ENCODE data around the gene PCYT2. TPM values are rescaled to one million over a fixed set of nuclear protein-coding genes. Genes with fewer than 3 reads are reported as not detected.
A peak's percentile ranks its signal among the peaks of the same experiment; 100 is the strongest.

PCYT2 gene
- total and polyA plus RNA-seq, 5 donors from 2014 or later, result 25.6 to 30.9 (median 28.0) TPM

- H3K27ac ChIP-seq (ENCODE audit: insufficient read depth, low read length, poor library complexity, severe bottlenecking), result no peak overlapping the region
- Mint-ChIP-seq H3K4me1 (peaks cover 0 to 12% (median 3%) of the 10 kb centered on the region in 4 donors), H3K4me3 (no peak overlapping the region), H3K36me3 (peaks cover 12% of the 10 kb centered on the region), H3K27me3 (peaks cover 9% of the 10 kb centered on the region), H3K9me3 (no peaks in the 10 kb centered on the region), H3K27ac (no peak overlapping the region)
- ATAC-seq (ENCODE audit: low read depth in 2 of 2), result no peak
- peaks cover 7% of the 10 kb centered on the region for H3K36me3 ChIP-seq (ENCODE audit: control insufficient read depth, insufficient read depth, low read length)
- H3K27me3 ChIP-seq (ENCODE audit: control insufficient read depth, insufficient read depth, low read length), result no peaks in the 10 kb centered on the region
- no peaks in the 10 kb centered on the region for H3K9me3 ChIP-seq (ENCODE audit: control insufficient read depth in 2 of 2, low read length in 2 of 2)
- H3K4me1 ChIP-seq (ENCODE audit: control insufficient read depth, insufficient read depth, low read length, poor library complexity, severe bottlenecking), result peaks cover 14% of the 10 kb centered on the region
- H3K4me3 ChIP-seq (ENCODE audit: low read depth, low read length), result no peak overlapping the region
- no peak for DNase-seq
Measured at GRCh38 chr17:81904600-81905423, 6.4 kb downstream of the PCYT2 start.

GRCh38 chr17:81903896-81904599, 7.2 kb downstream of the PCYT2 start:
- Mint-ChIP-seq H3K4me1 (peaks cover 0 to 10% (median 3%) of the 10 kb centered on the region in 4 donors), H3K4me3 (no peak overlapping the region), H3K9me3 (no peaks in the 10 kb centered on the region), H3K27ac (no peak overlapping the region), H3K27me3 (peaks cover 9% of the 10 kb centered on the region), H3K36me3 (peaks cover 13% of the 10 kb centered on the region)
- Histone ChIP-seq H3K27me3 (ENCODE audit: control insufficient read depth, insufficient read depth, low read length) (no peaks in the 10 kb centered on the region), H3K27ac (ENCODE audit: insufficient read depth, low read length, poor library complexity, severe bottlenecking) (no peak overlapping the region), H3K4me3 (ENCODE audit: low read depth, low read length) (no peak overlapping the region), H3K36me3 (ENCODE audit: control insufficient read depth, insufficient read depth, low read length) (peaks cover 10% of the 10 kb centered on the region), H3K9me3 (ENCODE audit: control insufficient read depth in 2 of 2, low read length in 2 of 2) (no peaks in the 10 kb centered on the region), H3K4me1 (ENCODE audit: control insufficient read depth, insufficient read depth, low read length, poor library complexity, severe bottlenecking) (peaks cover 12% of the 10 kb centered on the region)
- ATAC-seq (ENCODE audit: low read depth in 2 of 2) (no peak), DNase-seq (no peak)

GRCh38 chr17:81903415-81903831, 7.8 kb downstream of the PCYT2 start:
- Mint-ChIP-seq H3K4me1 (peaks cover 0 to 10% (median 3%) of the 10 kb centered on the region in 4 donors), H3K27me3 (peaks cover 9% of the 10 kb centered on the region), H3K4me3 (no peak overlapping the region), H3K36me3 (peaks cover 13% of the 10 kb centered on the region), H3K27ac (no peak overlapping the region), H3K9me3 (no peaks in the 10 kb centered on the region)
- H3K4me1 ChIP-seq (ENCODE audit: control insufficient read depth, insufficient read depth, low read length, poor library complexity, severe bottlenecking), result peaks cover 12% of the 10 kb centered on the region
- H3K36me3 ChIP-seq (ENCODE audit: control insufficient read depth, insufficient read depth, low read length), result peaks cover 16% of the 10 kb centered on the region
- H3K4me3 ChIP-seq (ENCODE audit: low read depth, low read length), result no peak overlapping the region
- ATAC-seq (ENCODE audit: low read depth in 2 of 2), result no peak
- no peak for DNase-seq
- H3K27me3 ChIP-seq (ENCODE audit: control insufficient read depth, insufficient read depth, low read length), result no peaks in the 10 kb centered on the region
- H3K27ac ChIP-seq (ENCODE audit: insufficient read depth, low read length, poor library complexity, severe bottlenecking), result no peak overlapping the region
- no peaks in the 10 kb centered on the region for H3K9me3 ChIP-seq (ENCODE audit: control insufficient read depth in 2 of 2, low read length in 2 of 2)

GRCh38 chr17:81902653-81903414, 8.4 kb downstream of the PCYT2 start:
- no peak overlapping the region for H3K27ac Mint-ChIP-seq
- H3K36me3 Mint-ChIP-seq, result peaks cover 14% of the 10 kb centered on the region
- peak; percentile 8 to 29 for ATAC-seq (ENCODE audit: low read depth in 2 of 2)
- H3K27me3 ChIP-seq (ENCODE audit: control insufficient read depth, insufficient read depth, low read length), result no peaks in the 10 kb centered on the region
- H3K4me3 Mint-ChIP-seq, result no peak overlapping the region
- DNase-seq, result peak in 1 of 3 donors; percentile 36
- H3K4me1 Mint-ChIP-seq, result peaks cover 0 to 10% (median 3%) of the 10 kb centered on the region in 4 donors
- H3K4me1 ChIP-seq (ENCODE audit: control insufficient read depth, insufficient read depth, low read length, poor library complexity, severe bottlenecking), result peaks cover 12% of the 10 kb centered on the region
- H3K9me3 ChIP-seq (ENCODE audit: control insufficient read depth in 2 of 2, low read length in 2 of 2), result no peaks in the 10 kb centered on the region
- H3K36me3 ChIP-seq (ENCODE audit: control insufficient read depth, insufficient read depth, low read length), result peaks cover 22% of the 10 kb centered on the region
- peaks cover 9% of the 10 kb centered on the region for H3K27me3 Mint-ChIP-seq
- no peak overlapping the region for H3K27ac ChIP-seq (ENCODE audit: insufficient read depth, low read length, poor library complexity, severe bottlenecking)
- H3K9me3 Mint-ChIP-seq, result no peaks in the 10 kb centered on the region
- H3K4me3 ChIP-seq (ENCODE audit: low read depth, low read length), result no peak overlapping the region

- Histone ChIP-seq H3K27me3 (ENCODE audit: control insufficient read depth, insufficient read depth, low read length) (no peaks in the 10 kb centered on the region), H3K9me3 (ENCODE audit: control insufficient read depth in 2 of 2, low read length in 2 of 2) (no peaks in the 10 kb centered on the region), H3K36me3 (ENCODE audit: control insufficient read depth, insufficient read depth, low read length) (peaks cover 29% of the 10 kb centered on the region), H3K4me3 (ENCODE audit: low read depth, low read length) (no peak within 1 kb of the TSS), H3K4me1 (ENCODE audit: control insufficient read depth, insufficient read depth, low read length, poor library complexity, severe bottlenecking) (peaks cover 12% of the 10 kb centered on the region), H3K27ac (ENCODE audit: insufficient read depth, low read length, poor library complexity, severe bottlenecking) (no peak within 1 kb of the TSS)
- Mint-ChIP-seq H3K27ac (no peak within 1 kb of the TSS), H3K4me1 (peaks cover 0 to 10% (median 3%) of the 10 kb centered on the region in 4 donors), H3K9me3 (no peaks in the 10 kb centered on the region), H3K4me3 (peak within 1 kb of the TSS in 1 of 4 donors; percentile 46), H3K36me3 (peaks cover 17% of the 10 kb centered on the region), H3K27me3 (peaks cover 9% of the 10 kb centered on the region)
- peak in 1 of 2 donors; percentile 45 for ATAC-seq (ENCODE audit: low read depth in 2 of 2)
- DNase-seq, result peak in 1 of 3 donors; percentile 20
Measured at GRCh38 chr17:81902023-81902652, 9.1 kb downstream of the PCYT2 start, which contains the start of gene NPB. TSS of gene NPB (plus strand) at chr17:81902238. CDS start at chr17:81902278, 40 bp downstream.

GRCh38 chr17:81901167-81902022, 9.8 kb downstream of the PCYT2 start:
- H3K4me1 Mint-ChIP-seq, result peaks cover 0 to 10% (median 3%) of the 10 kb centered on the region in 4 donors
- no peaks in the 10 kb centered on the region for H3K9me3 Mint-ChIP-seq
- Histone ChIP-seq H3K36me3 (ENCODE audit: control insufficient read depth, insufficient read depth, low read length) (peaks cover 33% of the 10 kb centered on the region), H3K9me3 (ENCODE audit: control insufficient read depth in 2 of 2, low read length in 2 of 2) (no peaks in the 10 kb centered on the region), H3K27me3 (ENCODE audit: control insufficient read depth, insufficient read depth, low read length) (no peaks in the 10 kb centered on the region), H3K4me1 (ENCODE audit: control insufficient read depth, insufficient read depth, low read length, poor library complexity, severe bottlenecking) (peaks cover 12% of the 10 kb centered on the region), H3K27ac (ENCODE audit: insufficient read depth, low read length, poor library complexity, severe bottlenecking) (no peak overlapping the region), H3K4me3 (ENCODE audit: low read depth, low read length) (no peak overlapping the region)
- no peak overlapping the region for H3K27ac Mint-ChIP-seq
- ATAC-seq (ENCODE audit: low read depth in 2 of 2) (no peak), DNase-seq (no peak)
- peaks cover 9% of the 10 kb centered on the region for H3K27me3 Mint-ChIP-seq
- H3K4me3 Mint-ChIP-seq, result peak overlapping the region in 3 of 4 donors; percentile 45 to 55 (median 54)
- H3K36me3 Mint-ChIP-seq, result peaks cover 17% of the 10 kb centered on the region
